ENCODE measurements around the gene ATOX1.
A peak's percentile ranks its signal among the peaks of the same experiment; 100 is the strongest.
"Not testable (repeated sequence)": the region's sequence is repeated elsewhere in the genome, so short reads cannot be mapped to it uniquely, and the experiment has no call there.

Gene ATOX1

GRCh38 chr5:151707567-151707966 lies 50.9 kb downstream of the ATOX1 start:
- DNase-seq (ENCODE audit: low read depth): peak; percentile 40
- TF ChIP-seq CTCF (conservative IDR thresholded peaks at IDR 0.05; ENCODE audit: low read length): no peak

GRCh38 chr5:151706906-151707305 lies 51.5 kb downstream of the ATOX1 start:
- H3K4me3 ChIP-seq (ENCODE audit: low read length): no peak overlapping the region
- no peak for TF ChIP-seq CTCF (conservative IDR thresholded peaks at IDR 0.05; ENCODE audit: low read length)
- DNase-seq (ENCODE audit: low read depth): no peak

More at GRCh38 chr5:151707567-151707966, 50.9 kb downstream of the ATOX1 start:
- no peak overlapping the region for H3K4me3 ChIP-seq (ENCODE audit: low read length)

GRCh38 chr5:151703780-151704179 lies 54.7 kb downstream of the ATOX1 start:
- no peak for TF ChIP-seq CTCF (conservative IDR thresholded peaks at IDR 0.05; ENCODE audit: low read length)
- no peak overlapping the region for H3K4me3 ChIP-seq (ENCODE audit: low read length)
- no peak for DNase-seq (ENCODE audit: low read depth)

- DNase-seq (ENCODE audit: low read depth): no peak
- no peak for TF ChIP-seq CTCF (conservative IDR thresholded peaks at IDR 0.05; ENCODE audit: low read length)
- H3K4me3 ChIP-seq (ENCODE audit: low read length): no peak overlapping the region
Observed at GRCh38 chr5:151703227-151703626, 55.2 kb downstream of the ATOX1 start.

- H3K4me3 ChIP-seq (ENCODE audit: low read length): no peak overlapping the region
- DNase-seq (ENCODE audit: low read depth): no peak
- TF ChIP-seq CTCF (conservative IDR thresholded peaks at IDR 0.05; ENCODE audit: low read length): no peak
Observed at GRCh38 chr5:151700820-151701219, 57.6 kb downstream of the ATOX1 start.

GRCh38 chr5:151700296-151700695 lies 58.1 kb downstream of the ATOX1 start:
- TF ChIP-seq CTCF (conservative IDR thresholded peaks at IDR 0.05; ENCODE audit: low read length): no peak
- no peak overlapping the region for H3K4me3 ChIP-seq (ENCODE audit: low read length)
- DNase-seq (ENCODE audit: low read depth): no peak

GRCh38 chr5:151699071-151699901 lies 59.1 kb downstream of the ATOX1 start:
- H3K4me3 ChIP-seq (ENCODE audit: low read length): peak overlapping the region; percentile 26
- TF ChIP-seq CTCF (conservative IDR thresholded peaks at IDR 0.05; ENCODE audit: low read length): no peak
- DNase-seq (ENCODE audit: low read depth): peak; percentile 99

GRCh38 chr5:151698081-151698480 lies 60.4 kb downstream of the ATOX1 start:
- not testable (repeated sequence) for H3K4me3 ChIP-seq (ENCODE audit: low read length); DNase-seq (ENCODE audit: low read depth)

Measured in AG10803 (cell line).